Measurements from ENCODE around the gene COL26A1. TPM values are rescaled to one million over a fixed set of nuclear protein-coding genes. Genes with fewer than 3 reads are reported as not detected.

Gene COL26A1
- total and polyA plus RNA-seq, 2 of the 4 experiments (the other 2 are of a cell fraction) = not detected

- no peak for ATAC-seq (ENCODE audit: low read depth)
- no TSS peak for BruUV-seq (replicated peaks)
Measured at GRCh38 chr7:101468546-101469275, 106.0 kb downstream of the COL26A1 start.

More at GRCh38 chr7:101468546-101469275, 106.0 kb downstream of the COL26A1 start:
- no peak overlapping the region for H3K4ac ChIP-seq (ENCODE audit: low read depth, low read length)
- no peak overlapping the region for H3K56ac ChIP-seq (ENCODE audit: extremely low read depth, insufficient read depth, low read length)
- H3K36me3 ChIP-seq (ENCODE audit: control insufficient read depth, insufficient read depth, low read length) = no peaks in the 10 kb centered on the region
- no peaks in the 10 kb centered on the region for H4K20me1 ChIP-seq (ENCODE audit: insufficient read depth, low read length)
- no peak overlapping the region for H3K27ac ChIP-seq (ENCODE audit: insufficient read depth, low read length)
- WGBS, 2 experiments (ENCODE audit: extremely low coverage in 2 of 2, insufficient read length in 1 of 2) = no CpG with 5 or more reads among the region's 14 CpGs
- H3K9me3 ChIP-seq (ENCODE audit: control insufficient read depth, insufficient read depth, low read length) = no peaks in the 10 kb centered on the region
- H3K14ac ChIP-seq (replicated peaks; ENCODE audit: low read depth, low read length) = no peak overlapping the region
- H2AK9ac ChIP-seq (replicated peaks; ENCODE audit: low read depth, low read length, poor library complexity) = no peak overlapping the region
- intact Hi-C loops (cut with micrococcal nuclease) = no loop called here
- no peaks in the 10 kb centered on the region for H3K9me1 ChIP-seq (ENCODE audit: insufficient read depth, low read length)
- no peak overlapping the region for H3K23ac ChIP-seq (ENCODE audit: low read depth, low read length)
- H3K4me2 ChIP-seq (ENCODE audit: low read depth, low read length) = no peak overlapping the region
- H4K5ac ChIP-seq (ENCODE audit: low read depth, low read length) = no peak overlapping the region
- no peak overlapping the region for H2BK5ac ChIP-seq (ENCODE audit: low read depth, low read length, poor library complexity, severe bottlenecking)
- no peak for DNase-seq
- no peak overlapping the region for H2BK15ac ChIP-seq (ENCODE audit: low read depth, low read length)
- no peak overlapping the region for H3K9ac ChIP-seq (ENCODE audit: low read depth, low read length)
- H3K4me3 ChIP-seq (ENCODE audit: insufficient read depth, low read depth, low read length) = no peak overlapping the region
- H4K8ac ChIP-seq (ENCODE audit: low read depth in 2 of 2, low read length in 2 of 2) = no peak overlapping the region
- H2BK120ac ChIP-seq (ENCODE audit: low read depth, low read length) = no peak overlapping the region
- no peak overlapping the region for H3K18ac ChIP-seq (ENCODE audit: low read depth, low read length)
- no peaks in the 10 kb centered on the region for H3K79me1 ChIP-seq (ENCODE audit: low read depth in 1 of 2, low read length in 2 of 2)
- H3K27me3 ChIP-seq (ENCODE audit: control insufficient read depth, insufficient read depth, low read length) = peaks cover 17% of the 10 kb centered on the region
- no peak overlapping the region for H4K91ac ChIP-seq (ENCODE audit: insufficient read depth, low read depth, low read length)
- in situ Hi-C loops (cut with MboI; ENCODE audit: low sequenced_read_pairs) = loop anchor here (25.0 kb wide), 1 partner anchor 506 kb away; the partner anchor contains the start of gene MUC12
- H3K4me1 ChIP-seq (ENCODE audit: control insufficient read depth, insufficient read depth, low read length) = peaks cover 1% of the 10 kb centered on the region; the same call in 1 of the 2 replicates
- TF ChIP-seq CTCF (conservative IDR thresholded peaks at IDR 0.05; ENCODE audit: low read depth, low read length) = no peak
- TF ChIP-seq POLR2A (IDR thresholded peaks at IDR 0.05; ENCODE audit: low read depth, low read length) = no peak
- no peak for TF ChIP-seq RAD21 (IDR thresholded peaks at IDR 0.05; ENCODE audit: low read length)
- TF ChIP-seq RFX5 (IDR thresholded peaks at IDR 0.05; ENCODE audit: low read depth, low read length) = no peak
- no peak for TF ChIP-seq MAFK (IDR thresholded peaks at IDR 0.05; ENCODE audit: low read depth, low read length)
- TF ChIP-seq FOS (IDR thresholded peaks at IDR 0.05; ENCODE audit: low read depth, low read length) = no peak
- TF ChIP-seq NFE2L2 (IDR thresholded peaks at IDR 0.05; ENCODE audit: low read depth, low read length) = no peak
- no peak for TF ChIP-seq CEBPB (IDR thresholded peaks at IDR 0.05; ENCODE audit: low read depth, low read length)
- TF ChIP-seq SMC3 (IDR thresholded peaks at IDR 0.05; ENCODE audit: low read depth, low read length) = no peak
- TF ChIP-seq USF2 (IDR thresholded peaks at IDR 0.05; ENCODE audit: low read depth, low read length) = no peak
- TF ChIP-seq BHLHE40 (IDR thresholded peaks at IDR 0.05; ENCODE audit: low read depth, low read length) = no peak
- no peak for TF ChIP-seq CHD1 (IDR thresholded peaks at IDR 0.05; ENCODE audit: low read depth, low read length)
- no peak for TF ChIP-seq MAZ (IDR thresholded peaks at IDR 0.05; ENCODE audit: borderline replicate concordance, low read depth, low read length)
- TF ChIP-seq ELK1 (IDR thresholded peaks at IDR 0.05; ENCODE audit: borderline replicate concordance, low read depth, low read length) = no peak
- no peak for TF ChIP-seq MXI1 (IDR thresholded peaks at IDR 0.05; ENCODE audit: borderline replicate concordance, low read depth, low read length)
- no peak for TF ChIP-seq RCOR1 (IDR thresholded peaks at IDR 0.05; ENCODE audit: insufficient replicate concordance, low read length)
- no peak overlapping the region for H2BK20ac ChIP-seq (ENCODE audit: low read depth, low read length)
- CTCF ChIA-PET = interaction anchor here (0.9 kb wide), 1 partner anchor 10 kb away, joined by 3 read pairs; no protein-coding TSS in a partner anchor
- no peak overlapping the region for H2AK5ac ChIP-seq (ENCODE audit: low read depth, low read length)
- H2AFZ ChIP-seq (replicated peaks; ENCODE audit: low read length, poor library complexity) = no peak overlapping the region
- POLR2A ChIA-PET (ENCODE audit: unreplicated experiment) = no interaction called here
- dilution Hi-C loops (cut with HindIII; ENCODE audit: low sequenced_read_pairs, unreplicated experiment) = no loop called here
